HG03520 (cell line): ENCODE results near the gene AK8.

ENCODE experiments used
- ATAC-seq: cut with Tn5 transposase; IDR thresholded peaks from one replicate; pipeline ENCODE4 v1.9.1; 2021; ENCODE audit warnings: mild to moderate bottlenecking, moderate library complexity; ENCODE audit not compliant: unreplicated experiment

The AK8 gene

GRCh38 chr9:132888151-132888550 lies 10.1 kb upstream of the AK8 start:
- ATAC-seq = no peak

GRCh38 chr9:132887181-132888120 lies 9.4 kb upstream of the AK8 start:
- no peak for ATAC-seq

- no peak for ATAC-seq
Observed at GRCh38 chr9:132886334-132886725, 8.2 kb upstream of the AK8 start.

GRCh38 chr9:132885720-132886333 lies 7.7 kb upstream of the AK8 start:
- no peak for ATAC-seq

GRCh38 chr9:132883349-132884294 lies 5.5 kb upstream of the AK8 start:
- ATAC-seq = no peak

- ATAC-seq = no peak
Observed at GRCh38 chr9:132882616-132883015, 4.5 kb upstream of the AK8 start.

GRCh38 chr9:132881826-132882225 lies 3.7 kb upstream of the AK8 start:
- ATAC-seq = no peak

GRCh38 chr9:132880324-132880661 lies 2.2 kb upstream of the AK8 start:
- ATAC-seq = no peak

- ATAC-seq = no peak
Observed at GRCh38 chr9:132879457-132880323, 1.6 kb upstream of the AK8 start.

- ATAC-seq = no peak
Observed at GRCh38 chr9:132878695-132879456, 792 bp upstream of the AK8 start, which contains the start of gene SPACA9. Gene SPACA9 (plus strand): TSS chr9:132878898. CDS start chr9:132883948, 5,050 bp downstream.

GRCh38 chr9:132877458-132877823 lies 643 bp downstream of the AK8 start:
- no peak for ATAC-seq

GRCh38 chr9:132876849-132877248 lies 1.2 kb downstream of the AK8 start:
- no peak for ATAC-seq

GRCh38 chr9:132875159-132875558 lies 2.9 kb downstream of the AK8 start:
- no peak for ATAC-seq

GRCh38 chr9:132873403-132873802 lies 4.7 kb downstream of the AK8 start:
- no peak for ATAC-seq

GRCh38 chr9:132869266-132869665 lies 8.8 kb downstream of the AK8 start:
- no peak for ATAC-seq

- no peak for ATAC-seq
Observed at GRCh38 chr9:132866898-132867297, 11.2 kb downstream of the AK8 start.

GRCh38 chr9:132864691-132865090 lies 13.4 kb downstream of the AK8 start:
- no peak for ATAC-seq

GRCh38 chr9:132864277-132864676 lies 13.8 kb downstream of the AK8 start:
- no peak for ATAC-seq

GRCh38 chr9:132863096-132863495 lies 15.0 kb downstream of the AK8 start:
- ATAC-seq = no peak

- no peak for ATAC-seq
Observed at GRCh38 chr9:132862533-132862932, 15.6 kb downstream of the AK8 start.
